Measurements from ENCODE around the gene ABCC3.

ABCC3 gene

GRCh38 chr17:50739098-50739497 lies 104.4 kb downstream of the ABCC3 start:
- H4K20me1 ChIP-seq (ENCODE audit: control insufficient read depth, insufficient read depth, low read depth, low read length) = peaks cover 7% of the 10 kb centered on the region; the same call in 1 of the 2 replicates
- no peaks in the 10 kb centered on the region for H3K9me2 ChIP-seq (replicated peaks; ENCODE audit: control insufficient read depth, low read length)
- TF ChIP-seq CTCF (IDR thresholded peaks at IDR 0.05; ENCODE audit: low read depth, low read length, poor library complexity, severe bottlenecking) = no peak
- no peak for TF ChIP-seq EZH2phosphoT487 (IDR thresholded peaks at IDR 0.05; ENCODE audit: borderline replicate concordance, low read length)
- H3F3A ChIP-seq (ENCODE audit: control insufficient read depth, insufficient read depth) = peaks cover 9% of the 10 kb centered on the region; the same call in 1 of the 2 replicates
- H3K4me1 ChIP-seq (ENCODE audit: control insufficient read depth, low read length) = no peaks in the 10 kb centered on the region
- no peaks in the 10 kb centered on the region for H3K27me3 ChIP-seq (ENCODE audit: control insufficient read depth, low read length)
- H3K4me2 ChIP-seq (ENCODE audit: low read length) = no peak overlapping the region
- H3K36me3 ChIP-seq (ENCODE audit: control insufficient read depth, low read length) = peaks cover 91% of the 10 kb centered on the region
- H3K4me3 ChIP-seq (ENCODE audit: low read length) = no peak overlapping the region
- H3K9me3 ChIP-seq (ENCODE audit: control insufficient read depth, insufficient read depth, low read length) = no peaks in the 10 kb centered on the region
- peaks cover 76% of the 10 kb centered on the region for H3K79me2 ChIP-seq (ENCODE audit: control insufficient read depth, low read length)
- no peak overlapping the region for H3K27ac ChIP-seq (ENCODE audit: low read depth, low read length)

Data from DOHH2 (cell line).